Endothelial cell of umbilical vein (primary cell): ENCODE results near the gene SMAD2. TPM values are rescaled to one million over a fixed set of nuclear protein-coding genes. Genes with fewer than 3 reads are reported as not detected.

ENCODE experiments used
- BruUV-seq: library from RNA; stranded (reverse); fragments of 400-500 nt; replicated peaks from 2 replicates; lab custom pipeline; 2021; lab: Mats Ljungman, UMichigan
- CTCF ChIA-PET: fragments of 300-600, 350-600 bp; sonication (Branson Sonifier 250); formaldehyde crosslinking; loops from one replicate; lab custom pipeline; 2021; ENCODE audit warnings: antibody characterized with exemption, inconsistent platforms; lab: Charles Lee
- POLR2A ChIA-PET: fragments of 300-600, 350-600 bp; sonication (Branson Sonifier 250); formaldehyde crosslinking; loops from one replicate; lab custom pipeline; 2021; ENCODE audit warnings: antibody characterized with exemption, inconsistent platforms; lab: Charles Lee
- DNase-seq: peaks from one replicate; pipeline ENCODE4 v3.0.0-alpha.2; 2011; ENCODE audit warnings: low read depth, low spot score
- FAIRE-seq: peaks from 2 replicates; lab custom pipeline; 2011; peaks lifted over from hg19 to GRCh38; lab: Jason Lieb, UNC
- H2AFZ ChIP-seq: 2 replicates; pipeline ENCODE4 v1.6.0; 2012; ENCODE audit warnings: low read depth, low read length, control low read depth, inconsistent platforms
- H3K27ac ChIP-seq: 2 replicates; pipeline ENCODE4 v1.5.1; 2011; ENCODE audit warnings: low read depth, mild to moderate bottlenecking, control low read depth, low read length, moderate library complexity; ENCODE audit not compliant: insufficient read depth
- H3K27me3 ChIP-seq, 2 experiments: 2 replicates each; pipeline versions ENCODE4 v1.6.0 to v1.6.1; 2011; ENCODE audit warnings: low read length in 2 of 2, mixed read lengths in 1 of 2; ENCODE audit not compliant: control insufficient read depth in 2 of 2, insufficient read depth in 2 of 2
- H3K36me3 ChIP-seq, 2 experiments: 2 replicates in 1 of 2; 3 replicates in 1 of 2; pipeline ENCODE4 v1.5.1; 2011; ENCODE audit warnings: low read length in 2 of 2, mild to moderate bottlenecking in 1 of 2, moderate library complexity in 1 of 2; ENCODE audit not compliant: control insufficient read depth in 2 of 2, insufficient read depth in 2 of 2; ENCODE audit errors: extremely low read depth in 1 of 2
- H3K4me1 ChIP-seq: 3 replicates; pipeline ENCODE4 v1.5.1; 2011; ENCODE audit warnings: mild to moderate bottlenecking, low read length; ENCODE audit not compliant: control insufficient read depth, insufficient read depth; ENCODE audit errors: extremely low read depth
- H3K4me2 ChIP-seq: 2 replicates; pipeline ENCODE4 v1.6.1; 2011; ENCODE audit warnings: low read length, control low read depth, mixed read lengths; ENCODE audit not compliant: insufficient read depth
- H3K4me3 ChIP-seq, 3 experiments: fragments of 200-600 bp in 1 of 3; sonication (generic), shearing (Covaris generic) in 1 of 3; replicated peaks in 1 of 3; 2 replicates each; pipeline ENCODE4 v1.5.1; 2011 to 2016; ENCODE audit warnings: control low read depth in 3 of 3, low read length in 3 of 3, mild to moderate bottlenecking in 2 of 3, inconsistent platforms in 1 of 3, low read depth in 1 of 3, moderate library complexity in 1 of 3; ENCODE audit not compliant: insufficient read depth in 1 of 3
- H3K79me2 ChIP-seq: 2 replicates; pipeline ENCODE4 v1.6.0; 2012; ENCODE audit warnings: low read length, inconsistent platforms; ENCODE audit not compliant: control insufficient read depth, insufficient read depth
- H3K9ac ChIP-seq: replicated peaks from 2 replicates; pipeline ENCODE3; 2011; ENCODE audit warnings: low read length, control low read depth; ENCODE audit not compliant: insufficient read depth; ENCODE audit errors: extremely low read depth
- H3K9me1 ChIP-seq: replicated peaks from 3 replicates; pipeline ENCODE4 v1.6.0; 2011; ENCODE audit warnings: mild to moderate bottlenecking, low read length; ENCODE audit not compliant: control insufficient read depth, insufficient read depth; ENCODE audit errors: extremely low read depth
- H3K9me3 ChIP-seq: replicated peaks from 2 replicates; pipeline ENCODE4 v1.5.1; 2012; ENCODE audit warnings: low read length, inconsistent platforms; ENCODE audit not compliant: control insufficient read depth, insufficient read depth
- H4K20me1 ChIP-seq: replicated peaks from 2 replicates; pipeline ENCODE3; 2011; ENCODE audit warnings: mild to moderate bottlenecking, low read length; ENCODE audit not compliant: control insufficient read depth, insufficient read depth; ENCODE audit errors: extremely low read depth
- EZH2 ChIP-seq: IDR thresholded peaks from 2 replicates; pipeline ENCODE4 v1.6.1; 2012; ENCODE audit warnings: borderline replicate concordance, low read depth, mild to moderate bottlenecking, moderate library complexity, low read length, inconsistent platforms; ENCODE audit not compliant: severe bottlenecking
- FOS ChIP-seq: IDR thresholded peaks from 2 replicates; pipeline ENCODE4 v1.6.1; 2011; ENCODE audit warnings: mild to moderate bottlenecking, low read length, moderate library complexity, borderline replicate concordance; ENCODE audit not compliant: insufficient read depth
- GATA2 ChIP-seq: IDR thresholded peaks from 2 replicates; pipeline ENCODE4 v1.7.0; 2011; ENCODE audit warnings: low read depth, mild to moderate bottlenecking, moderate library complexity, mixed read lengths, low read length; ENCODE audit not compliant: insufficient read length, insufficient read depth
- JUN ChIP-seq: IDR thresholded peaks from 2 replicates; pipeline ENCODE4 v1.6.1; 2011; ENCODE audit warnings: borderline replicate concordance, low read depth; ENCODE audit not compliant: insufficient read length, insufficient read depth
- MAX ChIP-seq: IDR thresholded peaks from 2 replicates; pipeline ENCODE4 v1.6.1; 2011; ENCODE audit not compliant: insufficient read depth, insufficient read length
- MYC ChIP-seq: IDR thresholded peaks from one replicate; pipeline ENCODE4 v1.6.1; 2011; ENCODE audit warnings: mild to moderate bottlenecking, low read depth, low read length
- POLR2A ChIP-seq: IDR thresholded peaks from 2 replicates; pipeline ENCODE4 v1.6.1; 2012; ENCODE audit warnings: low read depth, mild to moderate bottlenecking, control low read depth, low read length
- POLR2AphosphoS5 ChIP-seq: IDR thresholded peaks from 2 replicates; pipeline ENCODE4 v1.6.1; 2012; ENCODE audit warnings: low read depth, mild to moderate bottlenecking, control low read depth, low read length, moderate library complexity; ENCODE audit not compliant: insufficient read depth
- dilution Hi-C: fragments of 300-500 bp; cut with MboI; formaldehyde crosslinking; loops from one replicate; pipeline ENCODE4 v1.15.0; 2019; ENCODE audit warnings: low sequenced_read_pairs; ENCODE audit not compliant: extremely low pct_ligation_motif_present
- intact Hi-C: fragments of 100-400 bp; cut with micrococcal nuclease; formaldehyde crosslinking; loops from one replicate; pipeline ENCODE4 v1.10.0; 2022
- polyA plus RNA-seq, 4 experiments: library from polyadenylated mRNA; depleted of rRNA in 3 of 4; stranded (reverse) in 3 of 4; unstranded in 1 of 4; fragments of >200 nt; gene quantifications; 2 replicates each; pipeline versions ENCODE4 v1.2.1 to v1.2.3, GENCODE V29; 2011 to 2012; ENCODE audit warnings: missing spikeins in 1 of 4
- total RNA-seq: library from RNA; stranded (reverse); gene quantifications from 2 replicates; pipeline ENCODE4 v1.2.3, GENCODE V29; 2021
- TF ChIP-seq, protein P1 (sequence below), 2 donors: IDR thresholded peaks; 1 replicate in 1 of 2; 2 replicates in 1 of 2; pipeline ENCODE4 v1.5.1; 2011; ENCODE audit warnings: low read length in 2 of 2, mild to moderate bottlenecking in 2 of 2, moderate library complexity in 2 of 2, control low read depth in 1 of 2, inconsistent platforms in 1 of 2, low read depth in 1 of 2; ENCODE audit not compliant: insufficient read depth in 1 of 2; ENCODE audit errors: extremely low read depth in 1 of 2

SMAD2 gene
- total and polyA plus RNA-seq, 2 donors (not counting 3 experiments of a cell fraction or from before 2014, with no cell fraction given), result 40.3 to 123 TPM

- Histone ChIP-seq H3K79me2 (peaks cover 34% of the 10 kb centered on the region), H3K4me1 (no peaks in the 10 kb centered on the region), H3K27ac (no peak overlapping the region), H4K20me1 (peaks cover 3% of the 10 kb centered on the region), H3K9ac (no peak overlapping the region), H3K27me3 (no peaks in the 10 kb centered on the region), H3K36me3 (no peaks in the 10 kb centered on the region), H2AFZ (no peak overlapping the region), H3K4me3 (no peak overlapping the region), H3K4me2 (no peak overlapping the region), H3K9me3 (no peaks in the 10 kb centered on the region), H3K9me1 (peaks cover 2% of the 10 kb centered on the region)
- ChIA-PET POLR2A (no interaction called here), CTCF (interaction anchor here (0.7 to 1.7 kb wide), 6 partner anchors 10 to 130 kb away, joined by 3 to 5 read pairs (median 4); no protein-coding TSS in a partner anchor)
- FAIRE-seq (no peak), DNase-seq (no peak)
- intact Hi-C loops (no loop called here), dilution Hi-C loops (no loop called here)
- no peak for TF ChIP-seq POLR2A
- no peak for TF ChIP-seq POLR2AphosphoS5
- no peak for TF ChIP-seq GATA2
- no peak for TF ChIP-seq JUN
- no peak for TF ChIP-seq EZH2
- TF ChIP-seq, protein P1, sequence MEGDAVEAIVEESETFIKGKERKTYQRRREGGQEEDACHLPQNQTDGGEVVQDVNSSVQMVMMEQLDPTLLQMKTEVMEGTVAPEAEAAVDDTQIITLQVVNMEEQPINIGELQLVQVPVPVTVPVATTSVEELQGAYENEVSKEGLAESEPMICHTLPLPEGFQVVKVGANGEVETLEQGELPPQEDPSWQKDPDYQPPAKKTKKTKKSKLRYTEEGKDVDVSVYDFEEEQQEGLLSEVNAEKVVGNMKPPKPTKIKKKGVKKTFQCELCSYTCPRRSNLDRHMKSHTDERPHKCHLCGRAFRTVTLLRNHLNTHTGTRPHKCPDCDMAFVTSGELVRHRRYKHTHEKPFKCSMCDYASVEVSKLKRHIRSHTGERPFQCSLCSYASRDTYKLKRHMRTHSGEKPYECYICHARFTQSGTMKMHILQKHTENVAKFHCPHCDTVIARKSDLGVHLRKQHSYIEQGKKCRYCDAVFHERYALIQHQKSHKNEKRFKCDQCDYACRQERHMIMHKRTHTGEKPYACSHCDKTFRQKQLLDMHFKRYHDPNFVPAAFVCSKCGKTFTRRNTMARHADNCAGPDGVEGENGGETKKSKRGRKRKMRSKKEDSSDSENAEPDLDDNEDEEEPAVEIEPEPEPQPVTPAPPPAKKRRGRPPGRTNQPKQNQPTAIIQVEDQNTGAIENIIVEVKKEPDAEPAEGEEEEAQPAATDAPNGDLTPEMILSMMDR (IDR thresholded peaks at IDR 0.05; ENCODE audit: extremely low read depth in 1 of 2, insufficient read depth in 1 of 2, low read depth in 1 of 2, low read length in 2 of 2), result no peak
- no peak for TF ChIP-seq MAX
- no peak for TF ChIP-seq FOS
- no peak for TF ChIP-seq MYC
- no TSS peak for BruUV-seq
Observed at GRCh38 chr18:47877892-47878291, 52.6 kb downstream of the SMAD2 start.
